GM12891 (cell line): ENCODE measurements around the gene ELK3.

Experiments used
- POLR2A ChIP-seq: IDR thresholded peaks from 2 replicates; pipeline ENCODE4 v1.6.1; 2011; ENCODE audit warnings: low read depth, low read length, control low read depth
- POLR2AphosphoS5 ChIP-seq: IDR thresholded peaks from 2 replicates; pipeline ENCODE4 v1.6.1; 2011; ENCODE audit warnings: low read depth, low read length, control low read depth
- POU2F2 ChIP-seq: IDR thresholded peaks from 2 replicates; pipeline ENCODE4 v1.6.1; 2011; ENCODE audit warnings: low read depth, mild to moderate bottlenecking, control low read depth, low read length, moderate library complexity
- SPI1 ChIP-seq: IDR thresholded peaks from 2 replicates; pipeline ENCODE4 v1.6.1; 2011; ENCODE audit warnings: low read depth, low read length, control low read depth

GRCh38 chr12:96206936-96207662 lies 12.9 kb downstream of the ELK3 start:
- TF ChIP-seq SPI1, result no peak
- TF ChIP-seq POLR2AphosphoS5, result no peak
- no peak for TF ChIP-seq POU2F2
- no peak for TF ChIP-seq POLR2A
